Measurements from ENCODE around the gene SIPA1. TPM values are rescaled to one million over a fixed set of nuclear protein-coding genes. Genes with fewer than 3 reads are reported as not detected.
"Not testable (repeated sequence)": the region's sequence is repeated elsewhere in the genome, so short reads cannot be mapped to it uniquely, and the experiment has no call there.

The SIPA1 gene
- total RNA-seq, 1 experiment from 2014 or later, result 2.9 TPM

GRCh38 chr11:65625628-65626342 lies 12.1 kb upstream of the SIPA1 start:
- Histone ChIP-seq H3K4me3 (no peak overlapping the region), H3K27ac (no peak overlapping the region), H3K4me1 (no peaks in the 10 kb centered on the region), H3K27me3 (no peaks in the 10 kb centered on the region), H3K9me3 (replicated peaks) (no peaks in the 10 kb centered on the region), H3K36me3 (peaks cover 45% of the 10 kb centered on the region)
- no peak for DNase-seq

DNA sequence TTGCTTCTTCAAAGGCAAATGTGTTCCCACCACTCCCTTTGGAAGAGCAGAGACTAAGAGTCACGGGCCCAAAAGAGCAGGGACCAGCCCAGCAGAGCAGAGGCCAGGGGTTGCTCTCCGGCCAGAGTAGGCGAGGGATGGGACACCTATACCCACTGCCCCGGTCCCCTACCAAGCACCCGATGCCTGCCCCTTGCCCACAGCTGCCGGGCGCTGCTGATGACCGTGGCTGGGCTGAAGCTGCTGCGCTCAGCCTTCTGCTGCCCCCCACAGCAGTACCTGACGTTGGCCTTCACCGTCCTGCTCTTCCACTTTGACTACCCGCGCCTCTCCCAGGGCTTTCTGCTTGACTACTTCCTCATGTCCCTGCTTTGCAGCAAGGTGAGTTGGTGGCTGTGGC lies 10.7 kb upstream of the SIPA1 start:
- peaks cover 39% of the 10 kb centered on the region for H3K36me3 ChIP-seq
- H3K4me1 ChIP-seq, result no peaks in the 10 kb centered on the region
- H3K27me3 ChIP-seq, result no peaks in the 10 kb centered on the region
- H3K4me3 ChIP-seq, result no peak overlapping the region
- H3K27ac ChIP-seq, result no peak overlapping the region
- no peak for DNase-seq
- H3K9me3 ChIP-seq (replicated peaks), result no peaks in the 10 kb centered on the region

- Histone ChIP-seq H3K36me3 (peaks cover 40% of the 10 kb centered on the region), H3K27ac (no peak overlapping the region), H3K4me3 (no peak overlapping the region), H3K4me1 (no peaks in the 10 kb centered on the region), H3K9me3 (replicated peaks) (no peaks in the 10 kb centered on the region), H3K27me3 (no peaks in the 10 kb centered on the region)
- no peak for DNase-seq
These were observed 8.3 kb upstream of the SIPA1 start for GRCh38 chr11:65629579-65629978.

DNA sequence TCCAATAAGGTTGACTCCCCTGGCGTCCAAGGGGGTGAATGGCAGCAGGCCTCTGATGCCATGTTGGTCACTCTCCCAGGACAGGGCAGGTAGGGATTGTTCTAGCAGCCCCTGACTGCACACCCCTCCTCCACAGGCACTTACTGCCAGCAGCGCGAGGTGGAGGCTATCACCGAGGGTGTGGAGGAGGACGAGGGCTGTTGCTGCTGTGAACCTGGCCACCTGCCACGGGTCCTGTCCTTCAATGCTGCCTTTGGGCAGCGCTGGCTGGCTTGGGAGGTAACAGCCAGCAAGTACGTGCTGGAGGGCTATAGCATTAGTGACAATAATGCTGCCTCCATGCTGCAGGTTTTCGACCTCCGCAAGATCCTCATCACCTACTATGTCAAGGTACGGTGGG lies 7.7 kb upstream of the SIPA1 start:
- Histone ChIP-seq H3K36me3 (peaks cover 46% of the 10 kb centered on the region), H3K4me1 (no peaks in the 10 kb centered on the region), H3K9me3 (replicated peaks) (no peaks in the 10 kb centered on the region), H3K4me3 (no peak overlapping the region), H3K27ac (no peak overlapping the region), H3K27me3 (no peaks in the 10 kb centered on the region)
- DNase-seq, result no peak

DNA sequence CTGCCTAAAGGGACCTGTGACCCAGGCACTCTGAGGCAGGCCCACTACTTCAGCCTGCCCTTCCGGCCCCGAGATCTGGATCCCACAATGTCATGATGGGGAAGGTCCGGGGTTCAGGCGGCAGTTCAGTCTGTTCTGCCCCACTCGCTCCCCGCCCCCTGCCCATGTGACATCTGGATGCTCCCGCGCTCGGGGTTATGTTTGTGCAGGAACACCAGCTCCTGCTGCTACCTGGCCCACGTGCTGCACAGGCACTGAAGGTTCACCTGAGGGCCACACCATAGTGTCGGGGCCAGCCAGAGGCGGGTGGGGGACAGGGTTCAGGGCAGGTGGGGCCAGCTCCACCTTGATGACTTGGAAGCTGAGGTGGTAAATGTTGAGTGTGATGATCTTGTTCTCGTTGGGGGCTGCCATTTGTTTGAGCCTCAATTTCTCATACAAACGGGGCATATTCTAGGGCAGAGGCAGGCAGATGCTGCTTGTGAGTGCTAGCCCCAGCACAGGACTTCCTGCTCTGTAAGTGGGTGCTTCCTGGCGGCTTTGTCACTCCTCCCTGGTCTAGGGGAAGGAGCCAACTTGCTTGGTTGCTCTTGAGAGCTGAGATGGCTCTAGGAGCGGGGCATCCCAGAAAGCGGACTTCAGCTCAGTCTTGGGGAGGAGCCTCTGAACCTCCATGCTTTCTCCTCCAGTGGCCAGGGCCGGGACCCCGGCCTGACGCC lies 4.4 kb upstream of the SIPA1 start:
- Histone ChIP-seq H3K36me3 (peaks cover 40% of the 10 kb centered on the region), H3K27ac (no peak overlapping the region), H3K4me1 (no peaks in the 10 kb centered on the region; the same call in 1 of the 2 replicates), H3K9me3 (replicated peaks) (no peaks in the 10 kb centered on the region), H3K27me3 (no peaks in the 10 kb centered on the region), H3K4me3 (no peak overlapping the region)
- no peak for DNase-seq

DNA sequence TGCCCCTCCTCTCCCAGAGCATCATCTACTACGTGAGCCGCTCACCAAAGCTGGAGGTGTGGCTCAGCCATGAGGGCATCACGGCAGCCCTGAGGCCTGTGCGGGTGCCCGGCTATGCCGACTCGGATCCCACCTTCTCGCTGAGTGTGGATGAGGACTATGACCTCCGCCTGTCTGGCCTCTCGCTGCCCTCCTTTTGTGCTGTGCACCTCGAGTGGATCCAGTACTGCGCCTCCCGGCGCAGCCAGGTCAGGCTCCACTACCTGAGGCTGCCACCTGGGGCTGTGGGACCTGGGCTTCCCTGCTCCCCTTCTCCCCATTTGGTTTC lies 3.8 kb upstream of the SIPA1 start:
- H3K36me3 ChIP-seq, result peaks cover 36% of the 10 kb centered on the region
- H3K27me3 ChIP-seq, result no peaks in the 10 kb centered on the region
- H3K9me3 ChIP-seq (replicated peaks), result no peaks in the 10 kb centered on the region
- no peaks in the 10 kb centered on the region; the same call in 1 of the 2 replicates for H3K4me1 ChIP-seq
- H3K27ac ChIP-seq, result no peak overlapping the region
- no peak overlapping the region for H3K4me3 ChIP-seq
- no peak for DNase-seq

DNA sequence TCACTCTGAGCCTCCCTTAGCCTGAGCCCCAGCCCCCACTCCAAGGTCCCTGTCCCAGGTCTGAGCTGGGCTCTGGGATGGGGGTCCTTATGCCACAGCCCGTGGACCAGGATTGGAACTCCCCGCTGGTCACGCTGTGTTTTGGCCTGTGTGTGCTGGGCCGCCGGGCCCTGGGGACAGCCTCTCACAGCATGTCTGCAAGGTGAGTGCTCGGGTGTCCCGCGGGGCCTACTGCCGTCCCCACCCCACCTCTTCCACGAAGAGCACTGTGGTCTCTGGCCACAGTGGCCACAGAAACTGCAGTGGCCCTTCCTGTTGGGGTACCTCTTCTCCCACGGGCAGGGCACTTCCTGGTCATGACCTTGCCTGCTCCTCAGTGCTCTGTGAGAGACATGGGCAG lies 3.5 kb upstream of the SIPA1 start:
- Histone ChIP-seq H3K4me3 (no peak overlapping the region), H3K9me3 (replicated peaks) (no peaks in the 10 kb centered on the region), H3K4me1 (no peaks in the 10 kb centered on the region; the same call in 1 of the 2 replicates), H3K27ac (no peak overlapping the region), H3K27me3 (no peaks in the 10 kb centered on the region), H3K36me3 (peaks cover 32% of the 10 kb centered on the region)
- DNase-seq, result no peak

- H3K27ac ChIP-seq, result no peak overlapping the region
- H3K27me3 ChIP-seq, result no peaks in the 10 kb centered on the region
- H3K36me3 ChIP-seq, result peaks cover 31% of the 10 kb centered on the region
- DNase-seq, result no peak
- no peak overlapping the region for H3K4me3 ChIP-seq
- H3K4me1 ChIP-seq, result no peaks in the 10 kb centered on the region; the same call in 1 of the 2 replicates
- no peaks in the 10 kb centered on the region for H3K9me3 ChIP-seq (replicated peaks)
These were observed 2.8 kb upstream of the SIPA1 start for GRCh38 chr11:65634905-65635731.

- no peaks in the 10 kb centered on the region; the same call in 1 of the 2 replicates for H3K4me1 ChIP-seq
- H3K27me3 ChIP-seq, result no peaks in the 10 kb centered on the region
- H3K4me3 ChIP-seq, result no peak overlapping the region
- no peak for DNase-seq
- no peaks in the 10 kb centered on the region for H3K9me3 ChIP-seq (replicated peaks)
- H3K27ac ChIP-seq, result no peak overlapping the region
- H3K36me3 ChIP-seq, result peaks cover 22% of the 10 kb centered on the region
These were observed 1.5 kb upstream of the SIPA1 start for GRCh38 chr11:65636108-65637031.

- no peak for DNase-seq
- H3K36me3 ChIP-seq, result peaks cover 22% of the 10 kb centered on the region
- H3K9me3 ChIP-seq (replicated peaks), result no peaks in the 10 kb centered on the region
- no peaks in the 10 kb centered on the region; the same call in 1 of the 2 replicates for H3K4me1 ChIP-seq
- no peaks in the 10 kb centered on the region for H3K27me3 ChIP-seq
- no peak overlapping the region for H3K27ac ChIP-seq
- no peak overlapping the region for H3K4me3 ChIP-seq
These were observed 806 bp upstream of the SIPA1 start for GRCh38 chr11:65637032-65637557.

DNA sequence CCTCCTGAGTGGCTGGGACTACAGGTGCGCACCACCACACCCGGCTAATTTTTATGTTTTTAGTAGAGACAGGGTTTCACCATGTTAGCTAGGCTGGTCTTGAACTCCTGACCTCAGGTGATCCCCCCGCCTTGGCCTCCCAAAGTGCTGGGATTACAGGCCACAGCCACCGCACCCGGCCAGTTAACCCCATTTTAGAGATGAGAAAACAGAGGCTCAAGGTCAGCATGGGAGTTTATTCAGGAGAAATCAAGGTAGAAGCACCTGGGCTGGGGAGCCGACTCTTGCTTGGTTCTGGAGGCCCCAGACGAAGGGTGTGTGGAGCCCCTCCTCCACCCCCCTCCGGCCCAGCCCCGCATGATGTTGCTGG lies 1.3 kb downstream of the SIPA1 start:
- not testable (repeated sequence) for H3K4me3 ChIP-seq; H3K27me3 ChIP-seq; H3K9me3 ChIP-seq (replicated peaks); DNase-seq; H3K27ac ChIP-seq; H3K4me1 ChIP-seq
- peaks cover 22% of the 10 kb centered on the region for H3K36me3 ChIP-seq

DNA sequence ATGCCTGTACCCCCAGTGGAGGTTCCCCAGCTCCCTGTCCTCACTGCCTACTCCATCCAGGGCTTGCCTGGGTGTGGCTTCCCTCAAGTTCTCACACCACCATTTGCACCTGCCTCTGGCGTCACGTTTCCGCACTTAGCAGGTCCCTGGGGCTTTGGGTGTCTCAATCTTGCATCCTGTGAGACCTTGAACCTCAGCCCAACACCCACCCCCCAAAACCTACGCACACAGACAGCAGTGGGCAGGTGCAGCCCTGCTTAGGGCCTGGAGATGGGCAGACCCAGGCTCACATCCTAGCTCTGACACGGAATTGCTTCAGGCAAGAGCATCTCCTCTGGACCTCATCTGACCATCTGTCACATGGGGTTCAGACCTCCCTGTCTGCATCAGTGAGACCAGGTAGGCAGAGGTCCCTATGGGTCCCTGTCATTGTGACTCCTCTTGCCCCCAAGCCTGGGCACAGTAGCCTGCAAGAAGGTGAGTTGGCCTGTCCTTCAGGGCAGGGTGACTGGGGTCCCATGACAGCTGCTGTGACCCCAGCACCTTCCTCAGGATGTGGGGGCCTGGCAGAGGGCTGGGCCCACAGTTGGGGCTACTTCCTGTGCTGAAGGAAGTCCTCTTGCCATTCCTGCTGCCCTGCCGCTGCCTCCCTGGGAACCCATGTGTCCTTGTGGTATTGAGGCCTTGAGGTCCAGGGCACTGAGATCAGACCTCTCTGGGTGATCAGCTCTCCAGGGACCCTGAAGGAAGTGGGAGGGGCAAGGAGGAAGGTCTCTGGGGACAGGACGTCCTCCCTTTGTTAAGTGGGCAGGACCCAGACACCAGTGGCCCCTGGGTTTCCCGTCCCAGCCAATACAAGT lies 2.0 kb downstream of the SIPA1 start:
- Histone ChIP-seq H3K36me3 (peaks cover 19% of the 10 kb centered on the region), H3K4me3 (no peak overlapping the region), H3K4me1 (no peaks in the 10 kb centered on the region; the same call in 1 of the 2 replicates), H3K27ac (no peak overlapping the region), H3K9me3 (replicated peaks) (no peaks in the 10 kb centered on the region), H3K27me3 (no peaks in the 10 kb centered on the region)
- no peak for DNase-seq

DNA sequence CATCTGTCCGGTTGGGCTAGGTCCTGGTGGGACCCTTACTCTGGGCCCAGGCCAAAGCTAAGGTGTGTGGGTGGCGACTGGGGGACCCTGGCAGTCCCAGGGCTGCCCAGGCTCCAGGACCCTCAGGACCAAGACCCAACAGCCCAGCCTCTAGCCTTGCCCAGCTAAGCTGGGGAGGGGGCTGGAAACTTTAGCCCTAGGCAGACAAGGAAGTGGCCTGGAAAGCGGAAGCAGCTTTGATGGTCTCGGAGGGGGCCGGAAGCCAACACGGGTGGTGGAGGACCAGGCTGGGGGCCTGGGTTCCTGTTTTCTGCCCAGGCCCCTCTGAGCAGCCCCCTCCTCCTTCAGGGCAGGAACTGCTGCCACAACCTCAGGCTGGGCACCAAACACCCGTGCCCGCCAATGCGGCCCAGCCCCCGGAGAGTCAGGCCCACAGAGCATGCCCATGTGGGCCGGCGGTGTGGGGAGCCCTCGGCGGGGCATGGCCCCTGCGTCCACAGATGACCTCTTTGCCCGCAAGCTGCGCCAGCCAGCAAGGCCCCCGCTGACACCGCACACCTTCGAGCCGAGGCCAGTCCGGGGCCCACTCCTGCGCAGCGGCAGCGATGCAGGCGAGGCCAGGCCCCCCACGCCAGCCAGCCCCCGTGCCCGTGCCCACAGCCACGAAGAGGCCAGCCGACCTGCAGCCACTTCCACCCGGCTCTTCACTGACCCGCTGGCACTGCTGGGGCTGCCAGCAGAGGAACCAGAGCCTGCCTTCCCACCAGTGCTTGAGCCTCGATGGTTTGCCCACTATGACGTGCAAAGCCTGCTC lies 2.8 kb downstream of the SIPA1 start:
- Histone ChIP-seq H3K9me3 (replicated peaks) (no peaks in the 10 kb centered on the region), H3K27ac (no peak overlapping the region), H3K27me3 (no peaks in the 10 kb centered on the region), H3K4me3 (no peak overlapping the region), H3K4me1 (no peaks in the 10 kb centered on the region; the same call in 1 of the 2 replicates), H3K36me3 (peaks cover 13% of the 10 kb centered on the region)
- DNase-seq, result no peak
